EH (cell line): ENCODE measurements around the gene PSAP.

Experiments used
- DNase-seq: peaks from one replicate; pipeline ENCODE4 v3.0.0-alpha.2; 2015; ENCODE audit warnings: low read depth

Gene PSAP

DNA sequence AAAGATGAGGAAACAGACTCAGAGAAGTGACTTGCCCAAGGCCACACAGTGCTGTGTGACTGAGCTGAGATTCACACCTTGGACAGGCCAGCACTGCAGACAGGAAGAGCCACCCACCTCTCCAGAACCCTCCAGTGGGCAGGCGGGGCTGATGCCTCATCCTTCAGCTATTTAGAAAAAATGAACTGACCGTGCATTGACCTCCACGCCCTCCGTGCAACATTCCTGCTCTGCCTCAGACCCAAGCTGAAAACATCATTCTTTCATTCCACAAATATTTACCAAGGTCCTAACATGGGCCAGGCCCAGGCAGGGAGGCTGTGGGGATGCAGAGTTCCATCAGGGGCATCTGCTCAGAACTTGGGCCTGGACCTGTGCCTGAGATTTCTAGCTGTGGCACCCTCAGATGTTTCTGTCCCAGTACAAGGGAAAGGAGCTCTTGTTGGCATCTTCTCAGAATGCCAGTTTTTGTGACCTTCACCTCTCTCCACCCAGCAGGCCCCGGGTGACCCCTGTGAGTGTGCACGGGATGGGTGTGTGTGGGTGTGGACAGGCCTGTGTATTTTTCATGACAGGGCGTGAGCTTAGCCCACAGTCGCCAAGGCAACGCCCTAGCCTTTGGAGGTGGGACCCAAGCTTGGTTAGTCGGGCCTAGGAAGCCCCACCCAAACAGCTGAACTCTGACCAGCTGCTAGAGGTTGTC lies 84.2 kb downstream of the PSAP start:
- peak; percentile 99 for DNase-seq
